ENCODE measurements around the gene NR1I3.
"Not testable (repeated sequence)": the region's sequence is repeated elsewhere in the genome, so short reads cannot be mapped to it uniquely, and the experiment has no call there.

Gene NR1I3

GRCh38 chr1:161238039-161238473 lies at the start of gene NR1I3:
TSS of gene NR1I3 (minus strand) at chr1:161238203. CDS start at chr1:161236565, 1,638 bp downstream.
- DNase-seq (ENCODE audit: low read depth) = no peak

- DNase-seq (ENCODE audit: low read depth) = no peak
Measured at GRCh38 chr1:161287482-161288054, 49.6 kb upstream of the NR1I3 start.

- DNase-seq (ENCODE audit: low read depth) = no peak
Measured at GRCh38 chr1:161285521-161285920, 47.5 kb upstream of the NR1I3 start.

GRCh38 chr1:161285113-161285512 lies 47.1 kb upstream of the NR1I3 start:
- no peak for DNase-seq (ENCODE audit: low read depth)

GRCh38 chr1:161282991-161283390 lies 45.0 kb upstream of the NR1I3 start:
- DNase-seq (ENCODE audit: low read depth) = no peak

GRCh38 chr1:161274874-161275273 lies 36.9 kb upstream of the NR1I3 start:
- DNase-seq (ENCODE audit: low read depth) = no peak

- no peak for DNase-seq (ENCODE audit: low read depth)
Measured at GRCh38 chr1:161273402-161273801, 35.4 kb upstream of the NR1I3 start.

GRCh38 chr1:161267321-161267720 lies 29.3 kb upstream of the NR1I3 start:
- no peak for DNase-seq (ENCODE audit: low read depth)

- DNase-seq (ENCODE audit: low read depth) = no peak
Measured at GRCh38 chr1:161266836-161267235, 28.8 kb upstream of the NR1I3 start.

- DNase-seq (ENCODE audit: low read depth) = no peak
Measured at GRCh38 chr1:161266202-161266601, 28.2 kb upstream of the NR1I3 start.

GRCh38 chr1:161265305-161265704 lies 27.3 kb upstream of the NR1I3 start:
- no peak for DNase-seq (ENCODE audit: low read depth)

- no peak for DNase-seq (ENCODE audit: low read depth)
Measured at GRCh38 chr1:161261261-161262235, 23.5 kb upstream of the NR1I3 start.

GRCh38 chr1:161260376-161261260 lies 22.6 kb upstream of the NR1I3 start:
- DNase-seq (ENCODE audit: low read depth) = no peak

GRCh38 chr1:161259765-161260164 lies 21.8 kb upstream of the NR1I3 start:
- no peak for DNase-seq (ENCODE audit: low read depth)

- no peak for DNase-seq (ENCODE audit: low read depth)
Measured at GRCh38 chr1:161259345-161259702, 21.3 kb upstream of the NR1I3 start.

GRCh38 chr1:161258439-161259344 lies 20.7 kb upstream of the NR1I3 start, which contains the start of gene PCP4L1:
TSS of gene PCP4L1 (plus strand) at chr1:161258745. CDS start at chr1:161258975, 230 bp downstream.
- peak; percentile 22 for DNase-seq (ENCODE audit: low read depth)

GRCh38 chr1:161257109-161257508 lies 19.1 kb upstream of the NR1I3 start:
- DNase-seq (ENCODE audit: low read depth) = not testable (repeated sequence)

GRCh38 chr1:161255955-161256520 lies 18.0 kb upstream of the NR1I3 start:
- DNase-seq (ENCODE audit: low read depth) = not testable (repeated sequence)

GRCh38 chr1:161255302-161255701 lies 17.3 kb upstream of the NR1I3 start:
- DNase-seq (ENCODE audit: low read depth) = not testable (repeated sequence)

- no peak for DNase-seq (ENCODE audit: low read depth)
Measured at GRCh38 chr1:161251579-161251978, 13.6 kb upstream of the NR1I3 start.

- DNase-seq (ENCODE audit: low read depth) = no peak
Measured at GRCh38 chr1:161250829-161251228, 12.8 kb upstream of the NR1I3 start.

Data from stimulated activated CD8-positive, alpha-beta memory T cell treated with anti-CD3 and anti-CD28 coated beads, Interleukin-4, amount 100 ng/mL, for 24 hours (primary cell).